ENCODE results near the gene FAHD2A. TPM values are rescaled to one million over a fixed set of nuclear protein-coding genes. Genes with fewer than 3 reads are reported as not detected.

The FAHD2A gene
- total and polyA plus RNA-seq, 8 donors = 11.7 to 40.7 (median 24.7) TPM

DNA sequence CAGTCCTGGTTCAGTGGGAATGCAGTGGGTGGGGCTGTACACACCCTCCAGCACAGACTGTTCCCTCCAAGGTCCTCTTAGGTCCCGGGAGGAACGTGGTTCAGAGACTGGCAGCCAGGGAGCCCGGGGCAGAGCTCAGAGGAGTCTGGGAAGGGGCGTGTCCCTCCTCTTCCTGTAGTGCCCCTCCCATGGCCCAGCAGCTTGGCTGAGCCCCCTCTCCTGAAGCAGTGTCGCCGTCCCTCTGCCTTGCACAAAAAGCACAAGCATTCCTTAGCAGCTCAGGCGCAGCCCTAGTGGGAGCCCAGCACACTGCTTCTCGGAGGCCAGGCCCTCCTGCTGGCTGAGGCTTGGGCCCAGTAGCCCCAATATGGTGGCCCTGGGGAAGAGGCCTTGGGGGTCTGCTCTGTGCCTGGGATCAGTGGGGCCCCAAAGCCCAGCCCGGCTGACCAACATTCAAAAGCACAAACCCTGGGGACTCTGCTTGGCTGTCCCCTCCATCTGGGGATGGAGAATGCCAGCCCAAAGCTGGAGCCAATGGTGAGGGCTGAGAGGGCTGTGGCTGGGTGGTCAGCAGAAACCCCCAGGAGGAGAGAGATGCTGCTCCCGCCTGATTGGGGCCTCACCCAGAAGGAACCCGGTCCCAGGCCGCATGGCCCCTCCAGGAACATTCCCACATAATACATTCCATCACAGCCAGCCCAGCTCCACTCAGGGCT lies 17.5 kb upstream of the FAHD2A start:
- DNase-seq = peak; percentile 25 to 51
- TF ChIP-seq POLR2A (IDR thresholded peaks at IDR 0.05) (no peak), POLR2AphosphoS5 (IDR thresholded peaks at IDR 0.05) (no peak), EP300 (IDR thresholded peaks at IDR 0.05) (no peak)
- TF ChIP-seq, protein P1, sequence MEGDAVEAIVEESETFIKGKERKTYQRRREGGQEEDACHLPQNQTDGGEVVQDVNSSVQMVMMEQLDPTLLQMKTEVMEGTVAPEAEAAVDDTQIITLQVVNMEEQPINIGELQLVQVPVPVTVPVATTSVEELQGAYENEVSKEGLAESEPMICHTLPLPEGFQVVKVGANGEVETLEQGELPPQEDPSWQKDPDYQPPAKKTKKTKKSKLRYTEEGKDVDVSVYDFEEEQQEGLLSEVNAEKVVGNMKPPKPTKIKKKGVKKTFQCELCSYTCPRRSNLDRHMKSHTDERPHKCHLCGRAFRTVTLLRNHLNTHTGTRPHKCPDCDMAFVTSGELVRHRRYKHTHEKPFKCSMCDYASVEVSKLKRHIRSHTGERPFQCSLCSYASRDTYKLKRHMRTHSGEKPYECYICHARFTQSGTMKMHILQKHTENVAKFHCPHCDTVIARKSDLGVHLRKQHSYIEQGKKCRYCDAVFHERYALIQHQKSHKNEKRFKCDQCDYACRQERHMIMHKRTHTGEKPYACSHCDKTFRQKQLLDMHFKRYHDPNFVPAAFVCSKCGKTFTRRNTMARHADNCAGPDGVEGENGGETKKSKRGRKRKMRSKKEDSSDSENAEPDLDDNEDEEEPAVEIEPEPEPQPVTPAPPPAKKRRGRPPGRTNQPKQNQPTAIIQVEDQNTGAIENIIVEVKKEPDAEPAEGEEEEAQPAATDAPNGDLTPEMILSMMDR (IDR thresholded peaks at IDR 0.05) = no peak
- Histone ChIP-seq H3K4me3 (no peak overlapping the region), H3K4me1 (peaks cover 6 to 22% (median 15%) of the 10 kb centered on the region in 4 donors), H3K27me3 (peaks cover 0 to 11% (median 3%) of the 10 kb centered on the region in 3 donors), H3K36me3 (no peaks in the 10 kb centered on the region), H3K9me3 (no peaks in the 10 kb centered on the region), H3K27ac (no peak overlapping the region)
- intact Hi-C loops (cut with DNase I; ENCODE audit: low total_unique reads) = no loop called here
- 51 to 61% (median 57%) methylated on average over 10 to 12 of the region's 12 CpGs for WGBS, 5 donors

DNA sequence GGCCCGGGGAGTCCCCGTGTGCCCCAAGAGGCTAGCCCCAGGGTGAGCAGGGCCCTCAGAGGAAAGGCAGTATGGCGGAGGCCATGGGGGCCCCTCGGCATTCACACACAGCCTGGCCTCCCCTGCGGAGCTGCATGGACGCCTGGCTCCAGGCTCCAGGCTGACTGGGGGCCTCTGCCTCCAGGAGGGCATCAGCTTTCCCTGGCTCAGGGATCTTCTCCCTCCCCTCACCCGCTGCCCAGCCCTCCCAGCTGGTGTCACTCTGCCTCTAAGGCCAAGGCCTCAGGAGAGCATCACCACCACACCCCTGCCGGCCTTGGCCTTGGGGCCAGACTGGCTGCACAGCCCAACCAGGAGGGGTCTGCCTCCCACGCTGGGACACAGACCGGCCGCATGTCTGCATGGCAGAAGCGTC lies 16.9 kb upstream of the FAHD2A start:
- Histone ChIP-seq H3K4me3 (no peak overlapping the region), H3K4me1 (peaks cover 6 to 22% (median 15%) of the 10 kb centered on the region in 4 donors), H3K9me3 (no peaks in the 10 kb centered on the region), H3K27ac (no peak overlapping the region), H3K27me3 (peaks cover 0 to 11% (median 3%) of the 10 kb centered on the region in 3 donors), H3K36me3 (no peaks in the 10 kb centered on the region)
- peak in 1 of 2 donors; percentile 21 for DNase-seq
- TF ChIP-seq POLR2A (IDR thresholded peaks at IDR 0.05) (no peak), POLR2AphosphoS5 (IDR thresholded peaks at IDR 0.05) (no peak), EP300 (IDR thresholded peaks at IDR 0.05) (no peak)
- TF ChIP-seq, protein P1 (IDR thresholded peaks at IDR 0.05) = no peak
- intact Hi-C loops (cut with DNase I; ENCODE audit: low total_unique reads) = no loop called here
- 83 to 96% (median 91%) methylated on average over 8 to 12 of the region's 12 CpGs for WGBS, 5 donors

DNA sequence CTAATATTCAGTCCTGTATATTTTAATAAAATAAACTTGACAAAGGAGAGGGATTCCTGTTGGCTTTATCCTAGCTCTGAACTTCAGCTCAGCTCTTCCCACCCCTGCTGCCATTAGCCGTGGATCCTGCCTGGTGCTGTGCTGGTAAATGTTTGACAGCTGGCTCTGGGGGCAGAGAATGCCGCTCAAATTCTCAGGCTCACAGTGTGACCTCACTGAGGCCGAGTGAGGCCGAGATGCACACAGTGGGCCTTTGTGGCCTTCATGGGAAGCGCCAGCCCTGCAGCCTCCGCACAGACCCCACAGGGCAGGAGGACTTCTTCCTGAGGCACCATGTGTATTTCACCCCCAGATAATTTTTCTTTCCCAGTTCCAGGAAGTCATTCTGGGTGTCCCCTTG lies 16.5 kb upstream of the FAHD2A start:
- intact Hi-C loops (cut with DNase I; ENCODE audit: low total_unique reads) = no loop called here
- peaks cover 10 to 25% (median 15%) of the 10 kb centered on the region in 4 donors for H3K4me1 ChIP-seq
- 82 to 91% (median 87%) methylated on average over 6 of the region's 6 CpGs for WGBS, 5 donors

DNA sequence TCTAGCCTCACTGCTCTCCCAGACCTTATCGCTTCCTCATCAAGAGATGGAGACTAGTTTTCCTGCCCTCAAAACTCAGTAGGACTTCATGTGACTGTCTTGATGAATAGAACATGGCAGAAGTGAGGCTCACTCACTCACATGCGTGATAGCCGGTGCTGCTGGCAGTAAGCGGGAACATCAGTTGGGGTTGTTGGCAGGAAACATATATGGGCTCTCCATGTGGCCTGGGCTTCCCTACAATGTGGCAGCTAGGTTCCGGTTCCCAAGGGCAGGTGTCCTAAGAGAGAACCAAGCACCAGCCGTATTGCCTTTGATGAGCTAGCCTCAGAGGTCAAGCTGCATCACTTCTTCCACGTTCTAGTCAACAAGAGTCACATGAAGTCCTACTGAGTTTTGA lies 15.2 kb upstream of the FAHD2A start:
- H3K36me3 ChIP-seq = no peaks in the 10 kb centered on the region
- no peak overlapping the region for H3K4me3 ChIP-seq
- peaks cover 0 to 11% (median 3%) of the 10 kb centered on the region in 3 donors for H3K27me3 ChIP-seq
- no peaks in the 10 kb centered on the region for H3K9me3 ChIP-seq
- H3K27ac ChIP-seq = no peak overlapping the region
- no peak for TF ChIP-seq POLR2AphosphoS5 (IDR thresholded peaks at IDR 0.05)
- 77 to 95% (median 90%) methylated on average over 7 of the region's 7 CpGs for WGBS, 5 donors
- intact Hi-C loops (cut with DNase I; ENCODE audit: low total_unique reads) = no loop called here
- peaks cover 11 to 33% (median 23%) of the 10 kb centered on the region in 4 donors for H3K4me1 ChIP-seq
- DNase-seq = no peak

More for the DNA sequence above, 16.5 kb upstream of the FAHD2A start:
- Histone ChIP-seq H3K9me3 (no peaks in the 10 kb centered on the region), H3K4me3 (no peak overlapping the region), H3K27me3 (peaks cover 0 to 11% (median 3%) of the 10 kb centered on the region in 3 donors), H3K36me3 (no peaks in the 10 kb centered on the region), H3K27ac (no peak overlapping the region)
- no peak for DNase-seq
- TF ChIP-seq EP300 (IDR thresholded peaks at IDR 0.05) = no peak
- TF ChIP-seq POLR2A (IDR thresholded peaks at IDR 0.05) = no peak
- TF ChIP-seq, protein P1 (IDR thresholded peaks at IDR 0.05) = no peak
- TF ChIP-seq POLR2AphosphoS5 (IDR thresholded peaks at IDR 0.05) = no peak
